Ovary (tissue), 3 donors: ENCODE data around the gene PBLD.

Experiments used
- EP300 ChIP-seq: sonication (generic); formaldehyde crosslinking; IDR thresholded peaks from one replicate; pipeline ENCODE4 v1.6.1; 2017; ENCODE audit warnings: antibody characterized with exemption
- POLR2A ChIP-seq: fragments of 450-650 bp; IDR thresholded peaks from one replicate; pipeline ENCODE4 v1.6.1; 2017; ENCODE audit warnings: antibody characterized with exemption, mild to moderate bottlenecking, moderate library complexity
- TF ChIP-seq, protein P1 (sequence below), 3 donors: fragments of 450-650 bp in 2 of 3; fragments of 200-600 bp in 1 of 3; IDR thresholded peaks; one replicate each; pipeline versions ENCODE4 v1.5.1 to v1.8.0; 2016 to 2022; ENCODE audit warnings: antibody characterized with exemption in 3 of 3, mild to moderate bottlenecking in 1 of 3
- donor health status: DM: no; HTN: no; CAD: no.

DNA sequence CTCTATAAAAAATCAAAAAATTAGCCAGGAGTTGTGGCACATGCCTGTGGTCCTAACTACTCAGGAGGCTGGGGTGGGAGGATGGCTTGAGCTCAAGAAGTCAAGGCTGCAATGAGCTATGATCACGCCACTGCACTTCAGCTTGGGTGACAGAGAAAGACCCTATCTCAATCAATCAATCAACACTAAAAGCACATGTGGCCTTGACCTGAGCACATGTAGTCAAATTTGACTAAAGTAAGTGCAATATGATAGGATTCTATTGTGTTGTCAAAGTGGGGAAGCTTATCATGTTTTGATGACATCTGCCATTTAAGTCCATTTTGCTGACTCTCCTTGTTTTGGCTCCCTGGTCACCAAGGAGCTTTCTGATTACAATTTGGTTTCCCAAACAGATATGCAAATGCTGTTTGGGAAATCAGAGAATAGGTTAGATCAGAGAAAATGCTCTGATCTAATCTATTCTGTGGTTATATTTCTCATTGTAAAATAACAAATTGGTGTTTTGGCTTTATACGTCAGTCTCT, 57.1 kb downstream of the PBLD start:
- TF ChIP-seq, protein P1, sequence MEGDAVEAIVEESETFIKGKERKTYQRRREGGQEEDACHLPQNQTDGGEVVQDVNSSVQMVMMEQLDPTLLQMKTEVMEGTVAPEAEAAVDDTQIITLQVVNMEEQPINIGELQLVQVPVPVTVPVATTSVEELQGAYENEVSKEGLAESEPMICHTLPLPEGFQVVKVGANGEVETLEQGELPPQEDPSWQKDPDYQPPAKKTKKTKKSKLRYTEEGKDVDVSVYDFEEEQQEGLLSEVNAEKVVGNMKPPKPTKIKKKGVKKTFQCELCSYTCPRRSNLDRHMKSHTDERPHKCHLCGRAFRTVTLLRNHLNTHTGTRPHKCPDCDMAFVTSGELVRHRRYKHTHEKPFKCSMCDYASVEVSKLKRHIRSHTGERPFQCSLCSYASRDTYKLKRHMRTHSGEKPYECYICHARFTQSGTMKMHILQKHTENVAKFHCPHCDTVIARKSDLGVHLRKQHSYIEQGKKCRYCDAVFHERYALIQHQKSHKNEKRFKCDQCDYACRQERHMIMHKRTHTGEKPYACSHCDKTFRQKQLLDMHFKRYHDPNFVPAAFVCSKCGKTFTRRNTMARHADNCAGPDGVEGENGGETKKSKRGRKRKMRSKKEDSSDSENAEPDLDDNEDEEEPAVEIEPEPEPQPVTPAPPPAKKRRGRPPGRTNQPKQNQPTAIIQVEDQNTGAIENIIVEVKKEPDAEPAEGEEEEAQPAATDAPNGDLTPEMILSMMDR (IDR thresholded peaks at IDR 0.05): no peak
- no peak for TF ChIP-seq POLR2A
- TF ChIP-seq EP300: no peak
